HEK293 (cell line): ENCODE data around the gene GDPD5.
A peak's percentile ranks its signal among the peaks of the same experiment; 100 is the strongest.

Experiments
- CTCF ChIA-PET: fragments of 350-600 bp; formaldehyde crosslinking; extraction: SDS; loops from one replicate; lab custom pipeline; 2021; ENCODE audit warnings: antibody characterized with exemption; lab: Yijun Ruan, JAX
- POLR2A ChIA-PET: fragments of 300-600 bp; formaldehyde crosslinking; extraction: SDS; loops from one replicate; lab custom pipeline; 2020; ENCODE audit warnings: antibody characterized with exemption, inconsistent platforms; lab: Yijun Ruan, JAX
- H3K27ac ChIP-seq: fragments of 200-500 bp; sonication (Bioruptor generic); 2 replicates; pipeline ENCODE4 v1.5.1; 2014; ENCODE audit warnings: low read depth, low read length, control low read depth, inconsistent platforms; ENCODE audit errors: extremely low read depth
- H3K36me3 ChIP-seq, 2 experiments: fragments of 200-500 bp in 1 of 2; sonication (Bioruptor generic) in 1 of 2; 1 replicate in 1 of 2; 2 replicates in 1 of 2; pipeline ENCODE4 v1.5.1; 2014 to 2017; ENCODE audit warnings: inconsistent platforms in 2 of 2, low read length in 2 of 2; ENCODE audit not compliant: control insufficient read depth in 2 of 2, insufficient read depth in 1 of 2
- H3K4me1 ChIP-seq: fragments of 200-500 bp; sonication (Bioruptor generic); 2 replicates; pipeline ENCODE4 v1.5.1; 2014; ENCODE audit warnings: mild to moderate bottlenecking, low read length, inconsistent platforms; ENCODE audit not compliant: control insufficient read depth, insufficient read depth
- H3K4me3 ChIP-seq: 2 replicates; pipeline ENCODE4 v1.5.1; 2011; ENCODE audit warnings: low read depth, mild to moderate bottlenecking, control low read depth, low read length, moderate library complexity
- H3K9me3 ChIP-seq: fragments of 200-500 bp; sonication (Bioruptor generic); 2 replicates; pipeline ENCODE4 v1.5.1; 2014; ENCODE audit warnings: low read depth, low read length, inconsistent platforms; ENCODE audit not compliant: control insufficient read depth, insufficient read depth
- GLIS1 ChIP-seq: fragments of 450-650 bp; formaldehyde crosslinking; IDR thresholded peaks from 2 replicates; pipeline ENCODE4 v1.5.1; 2016; ENCODE audit warnings: missing biosample characterization, missing genetic modification characterization
- GLIS2 ChIP-seq: fragments of 450-650 bp; formaldehyde crosslinking; IDR thresholded peaks from 2 replicates; pipeline ENCODE4 v1.5.1; 2016; ENCODE audit warnings: missing biosample characterization, missing genetic modification characterization
- MZF1 ChIP-seq: fragments of 450-650 bp; formaldehyde crosslinking; IDR thresholded peaks from 2 replicates; pipeline ENCODE4 v1.5.1; 2017; ENCODE audit warnings: missing biosample characterization, missing genetic modification characterization, borderline replicate concordance
- PBX3 ChIP-seq: sonication (generic); formaldehyde crosslinking; IDR thresholded peaks from 2 replicates; pipeline ENCODE4 v1.8.1; 2022; ENCODE audit warnings: mild to moderate bottlenecking, moderate library complexity, missing genetic modification reagents
- YY1 ChIP-seq: fragments of 450-650 bp; formaldehyde crosslinking; IDR thresholded peaks from 2 replicates; pipeline ENCODE4 v1.5.1; 2018; ENCODE audit warnings: missing biosample characterization, missing genetic modification characterization
- ZBTB21 ChIP-seq: fragments of 450-650 bp; formaldehyde crosslinking; IDR thresholded peaks from 2 replicates; pipeline ENCODE4 v1.5.1; 2017; ENCODE audit warnings: missing biosample characterization, missing genetic modification characterization
- ZFHX2 ChIP-seq: fragments of 450-650 bp; formaldehyde crosslinking; conservative IDR thresholded peaks from 2 replicates; pipeline ENCODE4 v1.5.1; 2016; ENCODE audit warnings: missing biosample characterization, missing genetic modification characterization
- ZFP3 ChIP-seq: fragments of 450-650 bp; formaldehyde crosslinking; IDR thresholded peaks from 2 replicates; pipeline ENCODE4 v1.5.1; 2016; ENCODE audit warnings: low read depth, missing biosample characterization, missing genetic modification characterization
- ZNF132 ChIP-seq: fragments of 450-650 bp; formaldehyde crosslinking; IDR thresholded peaks from 2 replicates; pipeline ENCODE4 v1.5.1; 2017; ENCODE audit warnings: missing biosample characterization, missing genetic modification characterization, borderline replicate concordance
- ZNF146 ChIP-seq: fragments of 450-650 bp; formaldehyde crosslinking; IDR thresholded peaks from 2 replicates; pipeline ENCODE4 v1.5.1; 2016; ENCODE audit warnings: missing biosample characterization, missing genetic modification characterization
- ZNF157 ChIP-seq: fragments of 450-650 bp; formaldehyde crosslinking; IDR thresholded peaks from 2 replicates; pipeline ENCODE4 v1.5.1; 2016; ENCODE audit warnings: missing biosample characterization, missing genetic modification characterization
- ZNF24 ChIP-seq: fragments of 450-650 bp; formaldehyde crosslinking; IDR thresholded peaks from 2 replicates; pipeline ENCODE4 v1.5.1; 2016; ENCODE audit warnings: missing biosample characterization, missing genetic modification characterization
- ZNF266 ChIP-seq: fragments of 450-650 bp; formaldehyde crosslinking; IDR thresholded peaks from 2 replicates; pipeline ENCODE4 v1.5.1; 2016; ENCODE audit warnings: missing biosample characterization, missing genetic modification characterization, low read depth
- ZNF311 ChIP-seq: fragments of 450-650 bp; formaldehyde crosslinking; IDR thresholded peaks from 2 replicates; pipeline ENCODE4 v1.5.1; 2017; ENCODE audit warnings: missing biosample characterization, missing genetic modification characterization, borderline replicate concordance
- ZNF529 ChIP-seq: fragments of 450-650 bp; formaldehyde crosslinking; IDR thresholded peaks from 2 replicates; pipeline ENCODE4 v1.5.1; 2017; ENCODE audit warnings: missing genetic modification characterization, missing biosample characterization; ENCODE audit not compliant: insufficient replicate concordance
- ZNF530 ChIP-seq: fragments of 450-650 bp; formaldehyde crosslinking; IDR thresholded peaks from 2 replicates; pipeline ENCODE4 v1.5.1; 2016; ENCODE audit warnings: low read depth, missing biosample characterization, missing genetic modification characterization
- ZNF549 ChIP-seq: fragments of 450-650 bp; IDR thresholded peaks from 2 replicates; pipeline ENCODE4 v1.5.1; 2018; ENCODE audit warnings: missing biosample characterization, missing genetic modification characterization, mild to moderate bottlenecking, inconsistent platforms, moderate library complexity
- ZNF626 ChIP-seq: fragments of 450-650 bp; sonication (Bioruptor Pico); formaldehyde crosslinking; IDR thresholded peaks from 2 replicates; pipeline ENCODE4 v1.5.1; 2018; ENCODE audit warnings: missing biosample characterization, missing genetic modification characterization, inconsistent platforms
- ZNF629 ChIP-seq: fragments of 450-650 bp; formaldehyde crosslinking; IDR thresholded peaks from 2 replicates; pipeline ENCODE4 v1.5.1; 2017; ENCODE audit warnings: missing biosample characterization, missing genetic modification characterization
- ZNF664 ChIP-seq: fragments of 450-650 bp; formaldehyde crosslinking; IDR thresholded peaks from 2 replicates; pipeline ENCODE4 v1.5.1; 2016; ENCODE audit warnings: missing biosample characterization, missing genetic modification characterization
- ZNF701 ChIP-seq: fragments of 450-650 bp; formaldehyde crosslinking; IDR thresholded peaks from 2 replicates; pipeline ENCODE4 v1.5.1; 2016; ENCODE audit warnings: missing biosample characterization, missing genetic modification characterization
- ZSCAN30 ChIP-seq: fragments of 450-650 bp; IDR thresholded peaks from 2 replicates; pipeline ENCODE4 v1.5.1; 2018; ENCODE audit warnings: missing biosample characterization, mild to moderate bottlenecking, missing genetic modification characterization, moderate library complexity
- TF ChIP-seq, protein P1 (sequence below): fragments of 450-650 bp; formaldehyde crosslinking; IDR thresholded peaks from 2 replicates; pipeline ENCODE4 v1.5.1; 2016; ENCODE audit warnings: missing biosample characterization, missing genetic modification characterization
- TF ChIP-seq, protein P2 (sequence below): fragments of 450-650 bp; formaldehyde crosslinking; IDR thresholded peaks from 2 replicates; pipeline ENCODE4 v1.5.1; 2016; ENCODE audit warnings: missing biosample characterization, missing genetic modification characterization, borderline replicate concordance
- TF ChIP-seq, protein P3 (sequence below): fragments of 450-650 bp; formaldehyde crosslinking; IDR thresholded peaks from 2 replicates; pipeline ENCODE4 v1.5.1; 2016; ENCODE audit warnings: missing biosample characterization, missing genetic modification characterization

Gene GDPD5

GRCh38 chr11:75503531-75504099, 22.1 kb downstream of the GDPD5 start:
- H3K27ac ChIP-seq, result no peak overlapping the region
- CTCF ChIA-PET, result no interaction called here

DNA sequence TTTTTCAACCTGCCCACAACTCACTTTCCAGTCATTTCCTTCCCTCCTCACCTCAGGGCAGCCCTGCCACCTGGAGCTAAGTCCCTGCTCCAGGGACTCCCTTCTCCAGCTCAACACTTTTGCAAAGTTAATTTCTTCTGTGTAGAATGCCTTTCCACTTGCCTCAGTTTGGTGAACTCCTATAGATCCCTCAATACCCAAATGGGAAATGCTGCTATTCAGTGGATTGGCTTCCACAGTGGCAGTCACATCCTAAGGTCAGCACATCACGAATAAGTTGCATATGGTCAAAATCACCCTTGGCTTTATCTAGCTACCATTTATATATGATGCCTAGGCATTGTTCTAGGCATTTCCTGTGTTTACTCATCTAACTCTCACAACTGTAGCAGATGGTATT, 23.6 kb downstream of the GDPD5 start:
- no peaks in the 10 kb centered on the region for H3K36me3 ChIP-seq
- ChIA-PET CTCF (no interaction called here), POLR2A (no interaction called here)
- TF ChIP-seq ZNF549 (tag by site-specific recombination), result no peak
- TF ChIP-seq ZNF24 (tag by site-specific recombination), result no peak
- peak; percentile 83 for TF ChIP-seq ZFP3 (tag by site-specific recombination)
- TF ChIP-seq ZNF529 (tag by site-specific recombination), result no peak
- TF ChIP-seq, protein P1, sequence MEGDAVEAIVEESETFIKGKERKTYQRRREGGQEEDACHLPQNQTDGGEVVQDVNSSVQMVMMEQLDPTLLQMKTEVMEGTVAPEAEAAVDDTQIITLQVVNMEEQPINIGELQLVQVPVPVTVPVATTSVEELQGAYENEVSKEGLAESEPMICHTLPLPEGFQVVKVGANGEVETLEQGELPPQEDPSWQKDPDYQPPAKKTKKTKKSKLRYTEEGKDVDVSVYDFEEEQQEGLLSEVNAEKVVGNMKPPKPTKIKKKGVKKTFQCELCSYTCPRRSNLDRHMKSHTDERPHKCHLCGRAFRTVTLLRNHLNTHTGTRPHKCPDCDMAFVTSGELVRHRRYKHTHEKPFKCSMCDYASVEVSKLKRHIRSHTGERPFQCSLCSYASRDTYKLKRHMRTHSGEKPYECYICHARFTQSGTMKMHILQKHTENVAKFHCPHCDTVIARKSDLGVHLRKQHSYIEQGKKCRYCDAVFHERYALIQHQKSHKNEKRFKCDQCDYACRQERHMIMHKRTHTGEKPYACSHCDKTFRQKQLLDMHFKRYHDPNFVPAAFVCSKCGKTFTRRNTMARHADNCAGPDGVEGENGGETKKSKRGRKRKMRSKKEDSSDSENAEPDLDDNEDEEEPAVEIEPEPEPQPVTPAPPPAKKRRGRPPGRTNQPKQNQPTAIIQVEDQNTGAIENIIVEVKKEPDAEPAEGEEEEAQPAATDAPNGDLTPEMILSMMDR (tag by site-specific recombination), result no peak
- no peak for TF ChIP-seq ZNF266 (tag by site-specific recombination)
- TF ChIP-seq PBX3, result no peak
- no peak overlapping the region for H3K27ac ChIP-seq
- no peaks in the 10 kb centered on the region for H3K9me3 ChIP-seq
- H3K4me1 ChIP-seq, result no peaks in the 10 kb centered on the region
- H3K4me3 ChIP-seq, result no peak overlapping the region

More at GRCh38 chr11:75503531-75504099, 22.1 kb downstream of the GDPD5 start:
- Histone ChIP-seq H3K4me1 (no peaks in the 10 kb centered on the region), H3K4me3 (no peak overlapping the region)
- TF ChIP-seq ZNF664 (tag by site-specific recombination), result no peak
- no peak for TF ChIP-seq ZFHX2 (tag by site-specific recombination)
- no peak for TF ChIP-seq ZNF132 (tag by site-specific recombination)
- TF ChIP-seq, protein P2, sequence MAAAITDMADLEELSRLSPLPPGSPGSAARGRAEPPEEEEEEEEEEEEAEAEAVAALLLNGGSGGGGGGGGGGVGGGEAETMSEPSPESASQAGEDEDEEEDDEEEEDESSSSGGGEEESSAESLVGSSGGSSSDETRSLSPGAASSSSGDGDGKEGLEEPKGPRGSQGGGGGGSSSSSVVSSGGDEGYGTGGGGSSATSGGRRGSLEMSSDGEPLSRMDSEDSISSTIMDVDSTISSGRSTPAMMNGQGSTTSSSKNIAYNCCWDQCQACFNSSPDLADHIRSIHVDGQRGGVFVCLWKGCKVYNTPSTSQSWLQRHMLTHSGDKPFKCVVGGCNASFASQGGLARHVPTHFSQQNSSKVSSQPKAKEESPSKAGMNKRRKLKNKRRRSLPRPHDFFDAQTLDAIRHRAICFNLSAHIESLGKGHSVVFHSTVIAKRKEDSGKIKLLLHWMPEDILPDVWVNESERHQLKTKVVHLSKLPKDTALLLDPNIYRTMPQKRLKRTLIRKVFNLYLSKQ, result no peak
- no peak for TF ChIP-seq ZBTB21
- TF ChIP-seq GLIS2 (tag by site-specific recombination), result no peak
- TF ChIP-seq YY1 (tag by site-specific recombination), result no peak
- TF ChIP-seq ZNF626 (tag by site-specific recombination), result no peak
- TF ChIP-seq, protein P3, sequence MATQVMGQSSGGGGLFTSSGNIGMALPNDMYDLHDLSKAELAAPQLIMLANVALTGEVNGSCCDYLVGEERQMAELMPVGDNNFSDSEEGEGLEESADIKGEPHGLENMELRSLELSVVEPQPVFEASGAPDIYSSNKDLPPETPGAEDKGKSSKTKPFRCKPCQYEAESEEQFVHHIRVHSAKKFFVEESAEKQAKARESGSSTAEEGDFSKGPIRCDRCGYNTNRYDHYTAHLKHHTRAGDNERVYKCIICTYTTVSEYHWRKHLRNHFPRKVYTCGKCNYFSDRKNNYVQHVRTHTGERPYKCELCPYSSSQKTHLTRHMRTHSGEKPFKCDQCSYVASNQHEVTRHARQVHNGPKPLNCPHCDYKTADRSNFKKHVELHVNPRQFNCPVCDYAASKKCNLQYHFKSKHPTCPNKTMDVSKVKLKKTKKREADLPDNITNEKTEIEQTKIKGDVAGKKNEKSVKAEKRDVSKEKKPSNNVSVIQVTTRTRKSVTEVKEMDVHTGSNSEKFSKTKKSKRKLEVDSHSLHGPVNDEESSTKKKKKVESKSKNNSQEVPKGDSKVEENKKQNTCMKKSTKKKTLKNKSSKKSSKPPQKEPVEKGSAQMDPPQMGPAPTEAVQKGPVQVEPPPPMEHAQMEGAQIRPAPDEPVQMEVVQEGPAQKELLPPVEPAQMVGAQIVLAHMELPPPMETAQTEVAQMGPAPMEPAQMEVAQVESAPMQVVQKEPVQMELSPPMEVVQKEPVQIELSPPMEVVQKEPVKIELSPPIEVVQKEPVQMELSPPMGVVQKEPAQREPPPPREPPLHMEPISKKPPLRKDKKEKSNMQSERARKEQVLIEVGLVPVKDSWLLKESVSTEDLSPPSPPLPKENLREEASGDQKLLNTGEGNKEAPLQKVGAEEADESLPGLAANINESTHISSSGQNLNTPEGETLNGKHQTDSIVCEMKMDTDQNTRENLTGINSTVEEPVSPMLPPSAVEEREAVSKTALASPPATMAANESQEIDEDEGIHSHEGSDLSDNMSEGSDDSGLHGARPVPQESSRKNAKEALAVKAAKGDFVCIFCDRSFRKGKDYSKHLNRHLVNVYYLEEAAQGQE (tag by site-specific recombination), result no peak
- TF ChIP-seq ZNF701 (tag by site-specific recombination), result no peak
- TF ChIP-seq ZNF311 (tag by site-specific recombination), result no peak
- TF ChIP-seq ZNF629 (tag by site-specific recombination), result no peak
- no peak for TF ChIP-seq ZNF146 (tag by site-specific recombination)
- no peak for TF ChIP-seq ZNF530 (tag by site-specific recombination)
- TF ChIP-seq ZSCAN30 (tag by site-specific recombination), result no peak
- no peak for TF ChIP-seq GLIS1 (tag by site-specific recombination)
- TF ChIP-seq ZNF157, result no peak
- no peak for TF ChIP-seq MZF1 (tag by site-specific recombination)
- TF ChIP-seq, all 188 proteins: peak for 0
- POLR2A ChIA-PET, result no interaction called here
- Histone ChIP-seq H3K9me3 (no peaks in the 10 kb centered on the region), H3K36me3 (no peaks in the 10 kb centered on the region)
